Activated CD4-positive, alpha-beta T cell treated with anti-CD3 and anti-CD28 coated beads for 48 hours (primary cell): ENCODE measurements around the gene TERC.

Experiments used
- DNase-seq: peaks from one replicate; pipeline ENCODE4 v3.0.0-alpha.2; 2020

The TERC gene

GRCh38 chr3:169764882-169765612, at the start of gene TERC:
TSS of gene TERC (minus strand) at chr3:169765060.
- DNase-seq = peak; percentile 94

GRCh38 chr3:169813757-169814517, 49.1 kb upstream of the TERC start:
- peak; percentile 86 for DNase-seq

- no peak for DNase-seq
Measured at GRCh38 chr3:169813278-169813677, 48.4 kb upstream of the TERC start.

DNA sequence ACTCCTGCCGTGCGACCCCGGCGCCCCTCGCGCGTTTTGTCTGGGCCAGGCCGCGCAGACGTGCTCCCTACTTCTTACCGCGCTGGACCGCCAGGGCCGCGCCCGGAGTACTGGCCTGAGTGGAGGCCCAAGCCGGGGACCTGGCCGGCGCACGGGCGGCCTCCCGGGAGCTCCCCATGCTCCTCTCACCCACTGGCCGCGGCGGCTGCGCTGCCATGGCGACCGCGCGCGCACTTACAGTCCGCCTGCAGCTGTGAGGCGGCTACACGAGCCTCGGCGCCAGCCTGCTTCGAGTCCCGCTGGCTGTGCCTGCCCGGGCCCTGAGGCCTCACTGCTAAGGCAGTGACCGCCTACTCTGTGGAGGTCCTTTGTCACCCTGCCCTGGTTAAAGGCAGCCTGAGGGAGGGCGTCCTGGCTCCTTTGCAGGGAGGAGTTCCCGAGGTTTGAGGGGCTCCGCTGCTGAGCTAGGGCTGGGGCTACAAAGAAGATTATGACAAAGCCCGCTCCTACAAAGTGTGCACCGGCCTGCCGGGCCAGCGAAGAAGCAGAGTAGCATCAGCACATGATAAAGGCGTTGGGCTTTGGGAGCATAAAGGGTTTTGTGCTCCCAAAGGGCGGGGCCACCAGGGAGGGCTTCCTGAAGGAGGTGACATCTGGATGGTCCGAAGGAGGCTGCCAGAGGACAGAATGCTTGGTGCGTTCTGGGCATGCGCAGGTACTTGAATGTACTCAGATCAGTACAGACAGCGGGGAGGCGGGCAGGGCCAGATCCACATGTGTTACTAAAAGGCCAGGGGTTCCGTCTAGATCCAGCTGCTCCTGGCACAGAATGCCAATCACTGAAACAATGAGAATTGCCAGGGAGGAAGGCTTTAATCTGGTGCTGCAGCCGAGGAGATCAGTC, 47.7 kb upstream of the TERC start, which contains the start of the genes LRRC34 and LRRIQ4:
Gene LRRC34, minus strand, starts transcription at position 573 of the 904 bp plus-strand sequence. Its CDS starts 356 bp downstream, at position 217.
Gene LRRIQ4, plus strand, starts transcription at position 539 of the 904 bp plus-strand sequence. CDS start 9,052 bp downstream, outside the sequence.
- peak; percentile 85 for DNase-seq

DNA sequence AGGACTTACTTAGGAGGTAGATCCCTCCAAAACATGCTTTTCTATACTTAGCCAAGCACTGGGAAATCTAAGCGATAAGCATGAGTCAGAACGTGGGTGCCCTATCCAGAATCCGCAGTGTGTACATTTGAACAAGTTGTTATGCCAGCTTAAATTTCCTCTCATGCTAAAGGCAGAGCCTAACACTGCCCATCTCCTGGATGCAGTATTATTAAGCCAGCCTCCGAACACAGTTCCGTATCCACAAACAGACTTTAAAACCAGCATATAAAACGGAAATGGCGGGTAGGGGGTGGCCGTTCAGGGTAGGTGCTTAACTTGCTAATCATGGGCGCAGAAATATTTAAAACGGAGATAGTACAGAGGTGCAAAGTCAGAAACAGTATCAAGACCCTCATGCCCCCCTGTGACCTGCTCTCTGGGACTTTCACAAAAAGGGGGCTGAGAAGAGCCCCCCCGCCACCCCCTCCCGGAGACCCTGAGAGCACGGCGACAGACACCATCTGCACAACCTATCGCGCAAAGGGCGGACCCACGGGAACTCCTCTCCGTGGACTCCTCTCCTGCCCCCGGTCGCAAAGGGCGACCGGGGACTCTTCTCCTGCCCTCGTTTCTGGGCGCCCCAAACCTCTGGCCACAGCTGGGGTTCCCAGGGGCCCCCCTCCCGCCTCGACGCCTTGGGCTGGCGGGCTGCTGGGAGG, 46.9 kb upstream of the TERC start:
- no peak for DNase-seq

DNA sequence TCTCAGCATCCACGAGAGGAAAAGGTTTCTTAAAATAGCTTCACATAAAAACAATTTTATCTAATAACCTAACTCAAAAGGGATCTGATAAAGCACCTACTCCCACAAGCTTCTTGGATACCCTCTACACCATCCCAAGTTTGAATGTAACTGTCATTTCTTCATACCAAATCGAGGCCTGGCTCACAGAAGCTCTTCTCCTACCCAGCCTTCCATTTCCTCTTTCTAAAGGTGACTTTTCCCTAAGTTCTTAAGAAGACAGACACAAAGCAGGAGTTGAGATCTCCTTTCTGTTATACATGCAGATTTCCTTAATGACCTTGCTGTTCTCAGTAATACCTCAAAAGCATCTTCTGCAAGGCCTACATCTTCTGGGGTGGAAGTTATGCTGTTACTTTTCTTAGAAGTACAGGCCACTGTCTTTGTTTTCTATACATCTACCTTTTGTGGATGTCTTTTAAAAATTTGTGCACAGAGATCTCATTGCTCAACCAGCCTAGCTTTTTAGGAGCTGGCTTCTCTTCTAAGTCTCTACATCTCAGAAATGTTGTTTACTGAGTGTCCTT, 44.5 kb upstream of the TERC start:
- DNase-seq = no peak

GRCh38 chr3:169804681-169805080, 39.8 kb upstream of the TERC start:
- no peak for DNase-seq

DNA sequence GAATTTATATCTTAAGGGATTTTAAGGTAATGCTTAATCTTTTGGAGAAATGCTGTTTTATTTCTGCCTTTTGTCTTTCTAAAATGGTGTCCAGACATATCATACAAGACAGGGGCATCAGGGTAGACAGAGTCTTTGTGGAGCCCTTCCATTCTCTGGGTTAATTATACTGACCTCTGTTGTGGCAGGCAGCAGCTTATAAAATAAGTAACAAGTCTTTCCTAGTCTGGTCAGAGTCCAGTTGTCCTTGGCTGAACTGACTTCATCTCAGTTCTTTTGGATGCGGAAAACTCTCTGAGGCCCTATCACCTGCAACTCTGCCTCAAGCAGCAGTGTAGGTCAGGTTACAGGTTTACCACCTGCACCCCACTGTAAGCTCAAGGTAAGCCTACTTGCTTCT, 27.5 kb upstream of the TERC start:
- DNase-seq = no peak

DNA sequence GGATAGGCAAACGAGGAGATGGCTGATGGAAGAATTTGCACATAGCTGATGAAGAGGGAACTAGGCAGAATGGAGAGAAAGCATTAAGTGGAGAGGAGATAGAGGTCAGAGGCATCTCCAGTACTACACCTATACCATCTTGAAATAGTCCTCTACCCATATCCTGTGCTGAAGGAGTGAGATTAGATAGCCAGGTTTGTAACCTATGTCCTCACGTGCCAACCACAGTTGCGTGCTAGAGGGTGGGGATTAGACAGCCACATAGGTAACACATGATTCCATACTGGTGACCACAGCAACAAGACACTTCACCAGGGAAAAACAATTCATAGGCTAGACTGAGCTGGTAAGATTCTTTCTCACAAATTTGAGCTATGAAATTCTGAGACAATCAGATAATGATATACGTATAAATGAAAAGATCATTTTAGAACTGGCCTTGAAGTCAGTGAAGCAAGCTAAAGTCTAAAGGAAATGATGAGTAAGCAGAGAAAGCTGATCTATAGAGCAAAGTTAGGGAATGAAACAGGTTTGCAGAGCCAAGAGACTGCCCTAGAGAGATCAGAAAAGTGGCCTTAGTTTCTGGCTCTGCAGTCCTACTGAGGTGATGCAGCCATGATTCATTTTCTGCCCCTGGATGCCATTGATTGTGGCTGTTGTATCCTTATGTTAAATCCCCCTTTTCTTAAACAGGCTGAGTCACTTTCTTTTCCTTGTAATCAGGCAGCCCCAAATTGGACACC, 26.0 kb upstream of the TERC start:
- DNase-seq = no peak

GRCh38 chr3:169790219-169790618, 25.4 kb upstream of the TERC start:
- DNase-seq = no peak

DNA sequence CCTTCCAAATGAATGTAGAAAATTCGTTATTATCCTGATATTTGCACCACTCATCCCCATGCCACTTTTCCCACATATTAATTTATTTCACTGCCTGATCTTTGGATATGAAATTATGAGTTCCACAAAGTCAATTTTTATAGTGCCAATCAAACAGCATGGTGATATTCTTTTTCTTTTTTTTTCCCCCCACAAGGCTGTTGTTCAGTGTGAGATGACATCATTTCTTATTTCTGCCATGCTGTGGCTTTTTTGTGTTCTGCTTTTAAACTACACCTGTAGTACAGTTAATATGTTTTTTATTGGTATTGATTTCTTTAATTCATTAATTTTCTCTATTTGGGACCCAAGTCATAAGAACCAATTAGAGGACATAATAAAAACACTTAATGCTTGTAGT, 22.9 kb upstream of the TERC start:
- DNase-seq = no peak

DNA sequence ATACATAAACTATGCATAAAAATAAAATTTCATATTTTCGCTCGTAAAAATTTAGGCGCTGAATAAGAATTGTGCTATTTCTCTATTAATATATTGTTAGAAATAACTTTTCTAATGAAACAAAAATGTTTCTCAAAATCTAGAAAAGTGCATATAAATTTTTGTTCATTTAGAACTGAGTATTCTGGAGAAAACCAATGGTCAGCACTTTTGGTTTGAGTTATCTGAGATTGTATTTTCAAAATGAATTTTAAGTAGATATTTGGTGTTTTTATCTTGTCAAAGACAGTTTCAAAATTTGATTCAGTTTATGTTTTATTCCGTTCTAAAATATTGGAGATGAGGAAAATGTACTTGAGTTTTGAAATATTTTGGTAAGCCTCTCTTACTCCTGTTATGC, 22.3 kb upstream of the TERC start:
- DNase-seq = no peak

DNA sequence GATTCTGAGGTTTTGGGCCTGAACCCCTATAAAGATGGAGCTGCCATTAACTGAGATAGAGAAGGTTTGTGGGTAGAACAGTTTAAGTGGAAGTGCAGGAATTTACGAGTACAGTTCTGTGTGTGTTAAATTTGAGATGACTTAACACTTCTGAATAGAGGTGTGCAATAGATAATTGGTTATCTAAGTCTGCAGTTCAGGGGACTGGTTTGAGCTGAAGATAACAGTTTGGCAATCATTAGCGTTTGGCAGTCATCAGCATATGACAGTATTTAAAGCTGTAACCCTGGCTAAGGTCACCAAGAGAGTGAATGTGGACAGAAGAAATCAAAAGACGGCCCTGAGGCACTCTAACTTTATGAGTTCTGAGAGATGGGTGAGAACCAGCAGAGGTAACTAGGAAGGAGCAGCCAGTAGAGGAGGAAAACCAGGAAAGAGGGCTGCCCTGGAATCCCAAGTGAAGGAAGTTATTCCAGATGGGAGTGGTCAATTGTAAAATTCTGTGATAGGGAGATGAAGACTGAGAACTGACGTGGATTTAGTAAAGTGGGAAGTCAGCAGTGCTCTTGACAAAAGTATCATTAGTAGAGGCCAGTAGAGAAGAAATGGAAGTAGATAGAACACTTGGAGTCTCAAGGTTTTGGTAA, 16.5 kb upstream of the TERC start:
- DNase-seq = no peak

DNA sequence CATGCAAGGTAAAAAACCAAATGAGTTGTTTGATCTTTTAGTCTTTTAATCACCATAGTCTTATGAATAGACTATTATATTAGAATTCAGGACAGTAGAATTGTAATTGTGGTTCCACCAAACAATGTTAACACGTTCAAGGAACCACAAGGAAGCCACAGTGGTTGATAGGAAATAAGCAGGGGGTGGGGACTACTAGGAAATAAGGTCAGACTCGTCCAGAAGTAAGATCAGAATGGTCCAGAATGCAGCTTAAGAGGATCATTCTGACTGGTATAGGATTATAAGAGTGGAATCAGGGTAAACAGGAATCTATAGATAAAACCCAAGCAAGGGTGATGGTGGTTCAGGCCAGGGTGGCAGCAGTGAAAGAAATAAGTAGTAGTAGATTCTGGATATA, 15.9 kb upstream of the TERC start:
- DNase-seq = no peak

- no peak for DNase-seq
Measured at GRCh38 chr3:169777822-169778221, 13.0 kb upstream of the TERC start.

DNA sequence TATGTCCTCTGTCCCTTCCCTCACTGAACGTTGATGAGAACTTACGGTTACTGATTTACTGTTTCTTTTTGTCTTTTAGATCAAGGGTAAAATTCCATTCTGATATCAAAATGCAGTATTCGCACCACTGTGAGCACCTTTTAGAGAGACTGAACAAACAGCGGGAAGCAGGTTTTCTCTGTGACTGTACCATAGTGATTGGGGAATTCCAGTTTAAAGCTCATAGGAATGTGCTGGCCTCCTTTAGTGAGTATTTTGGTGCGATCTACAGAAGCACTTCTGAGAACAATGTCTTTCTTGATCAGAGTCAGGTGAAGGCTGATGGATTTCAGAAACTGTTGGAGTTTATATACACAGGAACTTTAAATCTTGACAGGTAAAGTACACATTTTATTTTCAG, 9.3 kb upstream of the TERC start:
- no peak for DNase-seq

GRCh38 chr3:169772897-169773816, 8.3 kb upstream of the TERC start, which contains the start of gene MYNN:
TSS of gene MYNN (plus strand) at chr3:169773396. CDS start at chr3:169774296, 900 bp downstream.
- DNase-seq = peak; percentile 94

DNA sequence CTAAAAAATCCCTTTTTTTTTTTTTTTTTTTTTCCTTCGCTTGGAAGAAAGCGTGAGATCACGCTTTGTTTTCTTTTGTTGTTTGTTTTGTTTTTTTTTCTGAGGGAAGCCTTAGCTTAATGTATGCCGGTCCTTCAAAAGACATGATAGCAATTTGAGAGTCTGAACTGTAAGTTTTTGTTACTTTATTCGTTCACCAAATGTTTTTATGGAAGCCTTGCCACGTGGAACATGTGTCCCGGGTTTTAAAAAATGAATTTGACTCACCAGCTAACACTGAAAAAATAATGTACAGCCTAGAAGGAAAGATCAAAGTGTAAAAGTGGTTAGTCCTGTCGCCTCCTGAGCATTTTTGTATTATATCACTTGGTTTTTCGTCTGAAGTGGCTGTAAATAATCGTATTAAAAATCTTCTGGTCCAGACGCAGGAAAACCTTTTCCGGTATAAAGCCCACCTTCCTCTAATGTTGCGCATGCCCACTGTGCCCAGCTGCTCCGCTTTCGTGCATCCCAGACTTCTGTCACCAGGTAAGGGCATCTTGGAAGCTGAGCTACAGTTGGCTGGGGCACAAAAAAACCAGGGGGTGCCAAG, 7.5 kb upstream of the TERC start:
- DNase-seq = no peak
